ENCODE data around the gene ADAM21. TPM values are rescaled to one million over a fixed set of nuclear protein-coding genes. Genes with fewer than 3 reads are reported as not detected.

Gene ADAM21
- total RNA-seq: 0.32 and 0.52 TPM in 2 replicates

GRCh38 chr14:70451874-70452273 is at the start of gene ADAM21:
TSS of gene ADAM21 (plus strand) at chr14:70452174. CDS start at chr14:70457500, 5,326 bp downstream.

GRCh38 chr14:70416725-70417349 is 35.1 kb upstream of the ADAM21 start, which contains the start of gene SYNJ2BP:
TSS of gene SYNJ2BP (minus strand) at chr14:70417090. CDS start at chr14:70416963, 127 bp downstream.

Small RNA genes within 50 kb of the gene (small RNA-seq; reads per million reads assigned to genes)
- gene RNU6-659P: not detected

Other genes starting within 250 kb of the ADAM21 start
- 40.8 and 43.8 TPM in 2 replicates for gene COX16, start 92.5 kb upstream of the ADAM21 start, total RNA-seq
- gene SYNJ2BP, start 35.1 kb upstream of the ADAM21 start, total RNA-seq: 21.9 and 22.5 TPM in 2 replicates
- 2.9 and 3.8 TPM in 2 replicates for gene ADAM20, start 82.8 kb downstream of the ADAM21 start, total RNA-seq
- 46.5 and 54.0 TPM in 2 replicates for gene MED6, start 148.5 kb downstream of the ADAM21 start, total RNA-seq
- 2.6 and 3.5 TPM in 2 replicates for gene TTC9, start 189.7 kb downstream of the ADAM21 start, total RNA-seq